OCI-LY1 (cell line): ENCODE results near the gene HS1BP3.

ENCODE experiments used
- EZH2 ChIP-seq: fragments of 200-600 bp; sonication (generic), shearing (Covaris generic); IDR thresholded peaks from 2 replicates; pipeline ENCODE4 v1.8.0; 2017; ENCODE audit warnings: borderline replicate concordance, mixed run types, mild to moderate bottlenecking, antibody characterized with exemption, low read length, moderate library complexity, mixed read lengths
- TF ChIP-seq, protein P1 (sequence below): fragments of 200-600 bp; sonication (generic), shearing (Covaris generic); IDR thresholded peaks from 2 replicates; pipeline ENCODE4 v1.5.1; 2017; ENCODE audit warnings: mild to moderate bottlenecking, antibody characterized with exemption, low read length, moderate library complexity, mixed read lengths

DNA sequence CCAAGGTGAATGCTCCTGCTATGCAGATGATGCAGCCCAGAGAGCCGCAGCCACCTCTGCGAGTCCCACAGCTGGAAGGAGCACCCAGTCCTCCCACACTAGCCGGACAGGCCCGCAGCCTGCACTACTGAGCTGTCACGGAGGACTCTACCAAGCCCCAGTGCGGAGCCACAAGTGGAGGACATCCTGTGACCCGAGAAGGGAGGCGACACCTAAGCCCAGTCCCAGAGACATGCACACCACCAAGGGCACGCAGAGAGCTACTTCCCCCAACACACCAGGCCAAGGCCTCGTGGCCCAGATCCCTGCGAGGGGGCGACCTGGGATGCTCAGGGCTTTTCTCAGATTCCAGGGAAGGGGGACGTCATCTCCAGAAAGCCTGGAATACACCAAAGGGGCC lies 12.9 kb downstream of the HS1BP3 start:
- TF ChIP-seq, protein P1, sequence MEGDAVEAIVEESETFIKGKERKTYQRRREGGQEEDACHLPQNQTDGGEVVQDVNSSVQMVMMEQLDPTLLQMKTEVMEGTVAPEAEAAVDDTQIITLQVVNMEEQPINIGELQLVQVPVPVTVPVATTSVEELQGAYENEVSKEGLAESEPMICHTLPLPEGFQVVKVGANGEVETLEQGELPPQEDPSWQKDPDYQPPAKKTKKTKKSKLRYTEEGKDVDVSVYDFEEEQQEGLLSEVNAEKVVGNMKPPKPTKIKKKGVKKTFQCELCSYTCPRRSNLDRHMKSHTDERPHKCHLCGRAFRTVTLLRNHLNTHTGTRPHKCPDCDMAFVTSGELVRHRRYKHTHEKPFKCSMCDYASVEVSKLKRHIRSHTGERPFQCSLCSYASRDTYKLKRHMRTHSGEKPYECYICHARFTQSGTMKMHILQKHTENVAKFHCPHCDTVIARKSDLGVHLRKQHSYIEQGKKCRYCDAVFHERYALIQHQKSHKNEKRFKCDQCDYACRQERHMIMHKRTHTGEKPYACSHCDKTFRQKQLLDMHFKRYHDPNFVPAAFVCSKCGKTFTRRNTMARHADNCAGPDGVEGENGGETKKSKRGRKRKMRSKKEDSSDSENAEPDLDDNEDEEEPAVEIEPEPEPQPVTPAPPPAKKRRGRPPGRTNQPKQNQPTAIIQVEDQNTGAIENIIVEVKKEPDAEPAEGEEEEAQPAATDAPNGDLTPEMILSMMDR: no peak
- no peak for TF ChIP-seq EZH2
